ENCODE results near the gene JAM2. TPM values are rescaled to one million over a fixed set of nuclear protein-coding genes. Genes with fewer than 3 reads are reported as not detected.

The JAM2 gene
- total RNA-seq, 1 donor from 2014 or later, result 9.1 TPM

DNA sequence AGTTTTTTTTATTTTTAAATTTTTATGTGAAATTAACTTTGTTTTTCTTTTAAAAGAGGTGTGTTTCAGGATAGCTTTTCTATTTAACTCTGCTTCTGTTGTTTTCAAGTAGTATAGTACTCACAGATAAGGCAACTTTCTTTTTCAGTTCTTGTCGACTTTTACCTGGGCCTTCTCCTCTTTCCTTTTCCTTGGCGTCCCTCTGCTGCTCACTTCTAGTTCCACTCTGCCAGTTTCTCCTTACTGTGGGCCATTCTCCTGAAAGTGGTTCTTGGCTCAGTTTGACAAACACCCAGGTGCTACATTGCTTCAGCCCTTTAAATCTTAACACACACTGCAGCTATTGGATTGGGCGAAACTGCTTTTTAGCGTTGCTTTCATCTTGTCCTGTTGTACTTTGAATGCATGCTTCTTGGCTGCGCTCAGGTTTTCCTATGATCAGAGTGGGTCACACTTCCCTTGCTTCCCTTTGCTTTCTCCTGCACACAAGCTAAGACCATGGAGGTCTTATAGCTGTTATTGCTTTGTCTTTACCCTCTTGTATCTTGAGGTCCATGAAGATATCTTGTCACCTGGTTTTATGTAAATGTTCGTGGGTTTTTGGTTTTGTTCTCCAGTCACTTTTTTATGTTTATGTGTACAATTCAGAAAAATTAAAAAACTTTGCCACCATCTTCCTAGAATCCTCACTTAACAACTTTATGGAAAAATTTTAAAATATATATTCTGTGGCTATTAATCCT is 117.3 kb downstream of the JAM2 start:
- intact Hi-C loops (cut with DNase I), result no loop called here
- H3K27ac ChIP-seq, result no peak overlapping the region
- no peaks in the 10 kb centered on the region for H3K4me1 ChIP-seq
- peaks cover 0 to 44% of the 10 kb centered on the region in 2 donors for H3K36me3 ChIP-seq
- no peaks in the 10 kb centered on the region for H3K27me3 ChIP-seq
- TF ChIP-seq POLR2AphosphoS5 (IDR thresholded peaks at IDR 0.05; ENCODE audit: insufficient read depth in 1 of 2, low read depth in 1 of 2), result no peak
- TF ChIP-seq, protein P1, sequence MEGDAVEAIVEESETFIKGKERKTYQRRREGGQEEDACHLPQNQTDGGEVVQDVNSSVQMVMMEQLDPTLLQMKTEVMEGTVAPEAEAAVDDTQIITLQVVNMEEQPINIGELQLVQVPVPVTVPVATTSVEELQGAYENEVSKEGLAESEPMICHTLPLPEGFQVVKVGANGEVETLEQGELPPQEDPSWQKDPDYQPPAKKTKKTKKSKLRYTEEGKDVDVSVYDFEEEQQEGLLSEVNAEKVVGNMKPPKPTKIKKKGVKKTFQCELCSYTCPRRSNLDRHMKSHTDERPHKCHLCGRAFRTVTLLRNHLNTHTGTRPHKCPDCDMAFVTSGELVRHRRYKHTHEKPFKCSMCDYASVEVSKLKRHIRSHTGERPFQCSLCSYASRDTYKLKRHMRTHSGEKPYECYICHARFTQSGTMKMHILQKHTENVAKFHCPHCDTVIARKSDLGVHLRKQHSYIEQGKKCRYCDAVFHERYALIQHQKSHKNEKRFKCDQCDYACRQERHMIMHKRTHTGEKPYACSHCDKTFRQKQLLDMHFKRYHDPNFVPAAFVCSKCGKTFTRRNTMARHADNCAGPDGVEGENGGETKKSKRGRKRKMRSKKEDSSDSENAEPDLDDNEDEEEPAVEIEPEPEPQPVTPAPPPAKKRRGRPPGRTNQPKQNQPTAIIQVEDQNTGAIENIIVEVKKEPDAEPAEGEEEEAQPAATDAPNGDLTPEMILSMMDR (IDR thresholded peaks at IDR 0.05), result no peak
- no peak for TF ChIP-seq POLR2A (IDR thresholded peaks at IDR 0.05)
- no peak for DNase-seq (ENCODE audit: extremely low spot score in 2 of 2)
- no peaks in the 10 kb centered on the region for H3K9me3 ChIP-seq
- H3K4me3 ChIP-seq, result no peak overlapping the region

DNA sequence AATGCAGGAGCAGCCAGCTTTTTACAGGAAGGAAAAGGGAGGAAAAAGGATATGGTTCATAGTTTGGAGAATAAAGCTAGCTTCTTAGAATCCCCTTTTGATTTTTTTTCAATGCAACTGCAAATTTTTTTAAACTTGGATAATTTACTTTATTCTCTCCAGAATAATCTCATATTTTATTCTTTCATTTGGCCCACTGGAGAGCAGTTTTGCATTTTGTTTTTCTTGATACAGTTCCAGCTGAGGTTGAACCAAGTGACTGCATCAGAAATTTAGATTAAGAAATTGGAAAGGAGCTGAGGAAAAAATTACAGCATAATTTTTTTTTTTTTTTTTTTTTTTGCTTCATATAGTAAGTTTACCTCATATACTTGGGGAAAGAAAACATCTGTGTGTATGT is 118.5 kb downstream of the JAM2 start:
- intact Hi-C loops (cut with DNase I), result no loop called here
- TF ChIP-seq, protein P1 (IDR thresholded peaks at IDR 0.05), result no peak
- TF ChIP-seq POLR2A (IDR thresholded peaks at IDR 0.05) (no peak), POLR2AphosphoS5 (IDR thresholded peaks at IDR 0.05; ENCODE audit: insufficient read depth in 1 of 2, low read depth in 1 of 2) (no peak)

DNA sequence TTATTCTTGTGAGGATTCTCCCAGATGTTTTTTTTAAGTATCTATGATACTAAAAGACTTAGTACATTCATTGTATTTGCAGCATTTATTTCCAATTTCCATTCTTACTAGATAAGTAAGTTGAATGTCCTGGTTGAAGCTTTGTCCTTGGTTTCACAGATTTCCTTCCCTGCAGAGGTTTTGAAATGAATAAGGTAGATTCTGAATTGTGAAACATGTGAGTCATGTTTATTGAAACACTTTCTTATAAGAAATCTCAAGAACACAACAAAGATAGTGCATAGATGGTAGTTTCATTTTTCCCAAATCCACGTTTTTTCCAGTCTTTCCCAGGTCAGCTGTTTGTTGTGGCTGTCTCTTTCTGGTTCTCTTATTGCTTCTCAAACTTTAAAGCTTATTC is 120.5 kb downstream of the JAM2 start:
- H3K36me3 ChIP-seq, result peaks cover 0 to 47% of the 10 kb centered on the region in 2 donors
- intact Hi-C loops (cut with DNase I), result no loop called here
- H3K4me1 ChIP-seq, result no peaks in the 10 kb centered on the region

More for the DNA sequence above, 118.5 kb downstream of the JAM2 start:
- H3K36me3 ChIP-seq, result peaks cover 0 to 44% of the 10 kb centered on the region in 2 donors
- H3K4me3 ChIP-seq, result no peak overlapping the region
- no peaks in the 10 kb centered on the region for H3K9me3 ChIP-seq
- H3K27ac ChIP-seq, result no peak overlapping the region
- no peaks in the 10 kb centered on the region for H3K27me3 ChIP-seq
- no peaks in the 10 kb centered on the region for H3K4me1 ChIP-seq
- no peak for DNase-seq (ENCODE audit: extremely low spot score in 2 of 2)

DNA sequence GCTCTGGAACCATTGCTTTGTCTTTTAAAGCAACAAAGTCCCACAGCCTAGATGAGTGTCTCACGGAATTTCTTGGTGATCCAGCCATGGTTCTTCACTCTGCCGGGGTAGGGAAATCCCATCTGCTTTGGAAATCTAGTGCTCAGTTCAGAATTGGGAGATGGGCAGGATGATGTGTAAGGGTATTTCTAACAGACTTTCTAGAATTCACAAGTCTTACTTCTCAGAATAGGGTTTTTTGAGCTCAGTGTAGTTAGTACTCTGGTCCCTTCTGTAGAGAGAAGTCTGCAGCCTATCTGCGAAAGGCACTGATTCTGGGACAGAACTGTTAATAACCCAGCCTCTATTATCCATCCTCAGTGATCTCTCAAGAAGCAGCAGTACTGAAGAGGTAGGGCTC is 121.0 kb downstream of the JAM2 start:
- intact Hi-C loops (cut with DNase I), result no loop called here

More for the DNA sequence above, 120.5 kb downstream of the JAM2 start:
- Histone ChIP-seq H3K27me3 (no peaks in the 10 kb centered on the region), H3K27ac (no peak overlapping the region), H3K4me3 (no peak overlapping the region), H3K9me3 (no peaks in the 10 kb centered on the region)
- no peak for DNase-seq (ENCODE audit: extremely low spot score in 2 of 2)
- TF ChIP-seq, protein P1 (IDR thresholded peaks at IDR 0.05), result no peak
- TF ChIP-seq POLR2AphosphoS5 (IDR thresholded peaks at IDR 0.05; ENCODE audit: insufficient read depth in 1 of 2, low read depth in 1 of 2) (no peak), POLR2A (IDR thresholded peaks at IDR 0.05) (no peak)

More for the DNA sequence above, 121.0 kb downstream of the JAM2 start:
- Histone ChIP-seq H3K27ac (no peak overlapping the region), H3K27me3 (no peaks in the 10 kb centered on the region), H3K4me3 (no peak overlapping the region), H3K36me3 (peaks cover 0 to 50% of the 10 kb centered on the region in 2 donors), H3K4me1 (no peaks in the 10 kb centered on the region), H3K9me3 (no peaks in the 10 kb centered on the region)
- DNase-seq (ENCODE audit: extremely low spot score in 2 of 2), result no peak
- TF ChIP-seq, protein P1 (IDR thresholded peaks at IDR 0.05), result no peak
- TF ChIP-seq POLR2A (IDR thresholded peaks at IDR 0.05) (no peak), POLR2AphosphoS5 (IDR thresholded peaks at IDR 0.05; ENCODE audit: insufficient read depth in 1 of 2, low read depth in 1 of 2) (no peak)

Data from vagina (tissue), 2 donors.